Heart left ventricle (tissue), 16 donors: Measurements from ENCODE around the gene AKNA. TPM values are rescaled to one million over a fixed set of nuclear protein-coding genes. Genes with fewer than 3 reads are reported as not detected.
A peak's percentile ranks its signal among the peaks of the same experiment; 100 is the strongest.

Experiments used
- ATAC-seq, 4 donors: fragments of 200-7000 bp; cut with Tn5 transposase; one replicate each; pipeline ENCODE4 v1.9.1; 2020 to 2022; ENCODE audit warnings: moderate library complexity in 4 of 4, mild to moderate bottlenecking in 3 of 4, moderate number of reproducible peaks in 1 of 4
- DNase-seq, 5 donors: peaks; one replicate each; pipeline ENCODE4 v3.0.0-alpha.2; 2020
- H3K27ac ChIP-seq, 12 donors: fragments of 200-600 bp; sonication (generic) in 4 of 12; one replicate each; pipeline versions ENCODE4 v1.5.0 to v1.8.0; 2016 to 2022; ENCODE audit warnings: mild to moderate bottlenecking in 2 of 12
- H3K27me3 ChIP-seq, 9 donors: fragments of 200-600 bp; sonication (generic) in 2 of 9; one replicate each; pipeline versions ENCODE4 v1.5.1 to v1.8.0; 2016 to 2022; ENCODE audit warnings: mild to moderate bottlenecking in 3 of 9
- H3K36me3 ChIP-seq, 9 donors: fragments of 200-600 bp; sonication (generic) in 2 of 9; one replicate each; pipeline versions ENCODE4 v1.5.0 to v1.8.0; 2018 to 2022; ENCODE audit warnings: mild to moderate bottlenecking in 2 of 9
- H3K4me1 ChIP-seq, 12 donors: fragments of 200-600 bp; sonication (generic) in 4 of 12; one replicate each; pipeline versions ENCODE4 v1.5.0 to v1.8.0; 2016 to 2022; ENCODE audit warnings: mild to moderate bottlenecking in 3 of 12
- H3K4me3 ChIP-seq, 12 donors: fragments of 200-600 bp; sonication (generic) in 4 of 12; one replicate each; pipeline versions ENCODE4 v1.5.0 to v1.8.0; 2017 to 2022; ENCODE audit warnings: mild to moderate bottlenecking in 9 of 12, moderate library complexity in 4 of 12
- H3K9me3 ChIP-seq, 12 donors: fragments of 200-600 bp; sonication (generic) in 4 of 12; one replicate each; pipeline versions ENCODE4 v1.5.0 to v1.8.0; 2016 to 2022; ENCODE audit warnings: mild to moderate bottlenecking in 1 of 12
- POLR2A ChIP-seq, 2 donors: fragments of 450-650 bp; IDR thresholded peaks; one replicate each; pipeline ENCODE4 v1.6.1; 2017; ENCODE audit warnings: antibody characterized with exemption in 2 of 2, mild to moderate bottlenecking in 2 of 2, moderate library complexity in 2 of 2
- WGBS, 4 donors: extraction: QIAGEN DNeasy Blood & Tissue Kit in 2 of 4; methylation state at CpG; one replicate each; pipeline versions ENCODE4 v1.1.5 to v1.1.7; 2013 to 2018; 5-methylcytosine and 5-hydroxymethylcytosine counted together
- intact Hi-C, 10 donors: fragments of 100-400 bp; cut with DNase I; formaldehyde crosslinking; loops; one replicate each; pipeline versions ENCODE4 v1.11.1 to v1.14.2; 2022
- polyA plus RNA-seq, 2 donors: library from polyadenylated mRNA; stranded (reverse); fragments of 200-250 nt; gene quantifications; one replicate each; pipeline ENCODE4 v1.2.3, GENCODE V29; 2013
- total RNA-seq, 9 donors: library from RNA; depleted of rRNA in 2 of 9; stranded (reverse); fragments of >200 nt in 2 of 9; fragmentation: NEBNext Ultra II Directional in 3 of 9; extraction: Animal tissue kit (Norgen Biotek cat#: 25700) in 3 of 9; gene quantifications; one replicate each; pipeline versions ENCODE4 v1.1.0 to v1.2.4, GENCODE V29; 2016 to 2023
- TF ChIP-seq, protein P1 (sequence below), 12 donors: fragments of 200-600 bp; sonication (generic) in 4 of 12; IDR thresholded peaks; one replicate each; pipeline versions ENCODE4 v1.5.0 to v1.8.0; 2018 to 2022; ENCODE audit warnings: antibody characterized with exemption in 12 of 12, mild to moderate bottlenecking in 5 of 12
- donor health status: ischemic (EF 13 %, LVEDD 7.1; RV severe dilation, severe dysfunction).
- donor health status: healthy with polysubstance abuse.
- donor health status: DM: no; HTN: yes; CAD: no.
- donor health status: DM: no; HTN: no; CAD: no.
- donor health status: ischemic (EF 25% LVEDD 6.9; RV normal size, moderate dysfunction).
- donor health status: ischemic (EF 25% LVEDD 5.7; RV mildly dilated, moderate dysfunction).
- donor health status: healthy.
- donor health status: DM: yes; HTN: yes; CAD: no.
- donor health status: ischemic (EF 35%, LVEDD 5.7; RV mildly dilated, moderate dysfunction).
- donor health status: nonischemic (EF 11% LVEDD 7.7; RV severe dilation, severe dysfunction).
- donor health status: DM: yes; HTN: yes; CAD: no.
- donor health status: PGD.
- donor health status: ischemic (EF 29% LVEDD 5.4; RV normal size, mild dysfunction).
- donor health status: nonischemic (EF 23%, LVEDD 6.1; RV moderate dilation, normal function).

AKNA gene
- total and polyA plus RNA-seq, 11 donors, result 2.5 to 30.8 (median 4.4) TPM

DNA sequence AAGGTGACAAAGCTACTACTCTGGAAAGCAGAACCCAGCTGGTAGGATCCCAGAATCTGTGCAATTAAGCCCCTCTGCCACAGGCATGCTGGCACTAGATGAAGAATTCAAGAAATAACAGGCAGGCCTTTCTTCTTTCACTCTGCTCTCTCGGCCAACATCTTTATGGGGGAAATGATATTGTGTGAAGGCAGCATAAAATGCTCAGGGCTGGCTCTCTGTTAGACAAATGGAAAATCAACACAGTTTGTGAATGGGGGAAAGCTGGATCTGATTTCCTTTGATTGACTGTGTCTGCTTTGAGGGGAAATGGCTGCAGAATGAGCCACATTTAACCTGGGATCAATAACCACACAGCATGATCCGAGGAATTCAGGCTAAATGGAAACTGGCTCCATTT, 29.1 kb upstream of the AKNA start:
- no peak for DNase-seq
- no peak overlapping the region for H3K27ac ChIP-seq
- H3K4me3 ChIP-seq, result no peak overlapping the region
- TF ChIP-seq POLR2A (IDR thresholded peaks at IDR 0.05), result no peak
- TF ChIP-seq, protein P1, sequence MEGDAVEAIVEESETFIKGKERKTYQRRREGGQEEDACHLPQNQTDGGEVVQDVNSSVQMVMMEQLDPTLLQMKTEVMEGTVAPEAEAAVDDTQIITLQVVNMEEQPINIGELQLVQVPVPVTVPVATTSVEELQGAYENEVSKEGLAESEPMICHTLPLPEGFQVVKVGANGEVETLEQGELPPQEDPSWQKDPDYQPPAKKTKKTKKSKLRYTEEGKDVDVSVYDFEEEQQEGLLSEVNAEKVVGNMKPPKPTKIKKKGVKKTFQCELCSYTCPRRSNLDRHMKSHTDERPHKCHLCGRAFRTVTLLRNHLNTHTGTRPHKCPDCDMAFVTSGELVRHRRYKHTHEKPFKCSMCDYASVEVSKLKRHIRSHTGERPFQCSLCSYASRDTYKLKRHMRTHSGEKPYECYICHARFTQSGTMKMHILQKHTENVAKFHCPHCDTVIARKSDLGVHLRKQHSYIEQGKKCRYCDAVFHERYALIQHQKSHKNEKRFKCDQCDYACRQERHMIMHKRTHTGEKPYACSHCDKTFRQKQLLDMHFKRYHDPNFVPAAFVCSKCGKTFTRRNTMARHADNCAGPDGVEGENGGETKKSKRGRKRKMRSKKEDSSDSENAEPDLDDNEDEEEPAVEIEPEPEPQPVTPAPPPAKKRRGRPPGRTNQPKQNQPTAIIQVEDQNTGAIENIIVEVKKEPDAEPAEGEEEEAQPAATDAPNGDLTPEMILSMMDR (IDR thresholded peaks at IDR 0.05), result no peak
- WGBS, 4 donors, result 86 to 92% (median 88%) methylated on average over 2 of the region's 2 CpGs
- no peaks in the 10 kb centered on the region for H3K27me3 ChIP-seq
- H3K4me1 ChIP-seq, result peaks cover 0 to 12% (median 0%) of the 10 kb centered on the region in 12 donors
- intact Hi-C loops, result loop anchor here in 1 of 10 donors (10.0 kb wide), 1 partner anchor 498 kb away; no protein-coding TSS in a partner anchor
- no peaks in the 10 kb centered on the region for H3K36me3 ChIP-seq
- ATAC-seq, result no peak
- H3K9me3 ChIP-seq, result no peaks in the 10 kb centered on the region

DNA sequence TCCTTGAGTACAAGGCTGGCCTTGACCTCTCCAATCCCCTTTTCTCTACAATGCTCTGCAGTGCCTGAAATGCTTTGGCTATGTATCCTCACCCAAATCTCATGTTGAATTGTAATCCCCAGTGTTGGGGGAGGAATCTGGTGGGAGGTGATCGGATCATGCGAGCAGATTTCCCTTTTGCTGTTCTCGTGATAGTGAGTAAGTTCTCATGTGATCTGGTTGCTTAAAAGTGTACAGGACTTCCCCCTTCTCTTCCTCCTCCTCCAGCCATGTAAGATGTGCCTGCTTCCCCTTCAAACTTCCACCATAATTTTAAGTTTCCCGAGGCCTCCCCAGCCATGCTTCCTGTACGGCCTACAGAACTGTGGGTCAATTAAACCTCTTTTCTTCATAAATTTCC, 28.5 kb upstream of the AKNA start:
- Histone ChIP-seq H3K9me3 (no peaks in the 10 kb centered on the region), H3K4me1 (peaks cover 0 to 12% (median 0%) of the 10 kb centered on the region in 12 donors), H3K36me3 (no peaks in the 10 kb centered on the region), H3K27me3 (no peaks in the 10 kb centered on the region), H3K27ac (peak overlapping the region in 1 of 12 donors; percentile 32), H3K4me3 (no peak overlapping the region)
- no peak for TF ChIP-seq POLR2A (IDR thresholded peaks at IDR 0.05)
- TF ChIP-seq, protein P1 (IDR thresholded peaks at IDR 0.05), result no peak
- WGBS, 4 donors, result 66 to 86% (median 73%) methylated on average over 5 of the region's 5 CpGs
- ATAC-seq (no peak), DNase-seq (no peak)
- intact Hi-C loops, result loop anchor here in 1 of 10 donors (10.0 kb wide), 1 partner anchor 499 kb away; no protein-coding TSS in a partner anchor

DNA sequence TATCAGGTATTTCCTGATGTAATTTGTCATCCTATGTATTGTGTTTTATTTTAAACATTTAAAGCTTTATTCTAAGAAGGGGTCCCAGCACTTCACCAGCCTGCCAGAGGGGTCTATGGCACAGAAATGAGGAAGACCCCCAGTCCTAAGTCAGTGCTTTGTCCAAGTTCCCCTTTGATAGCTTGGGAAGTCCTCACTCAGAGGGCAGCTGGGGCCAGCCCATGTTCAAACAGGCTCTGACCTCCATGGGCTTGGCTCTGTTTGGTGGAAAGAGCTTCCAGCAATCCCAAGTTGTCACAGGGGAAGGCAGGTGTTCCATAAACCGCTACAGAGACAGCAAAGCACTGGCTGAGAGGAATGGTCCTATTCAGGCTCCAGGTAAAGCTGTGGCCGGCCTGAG, 26.6 kb upstream of the AKNA start:
- WGBS, 4 donors, result 56 to 100% (median 67%) methylated on average over 2 of the region's 2 CpGs

DNA sequence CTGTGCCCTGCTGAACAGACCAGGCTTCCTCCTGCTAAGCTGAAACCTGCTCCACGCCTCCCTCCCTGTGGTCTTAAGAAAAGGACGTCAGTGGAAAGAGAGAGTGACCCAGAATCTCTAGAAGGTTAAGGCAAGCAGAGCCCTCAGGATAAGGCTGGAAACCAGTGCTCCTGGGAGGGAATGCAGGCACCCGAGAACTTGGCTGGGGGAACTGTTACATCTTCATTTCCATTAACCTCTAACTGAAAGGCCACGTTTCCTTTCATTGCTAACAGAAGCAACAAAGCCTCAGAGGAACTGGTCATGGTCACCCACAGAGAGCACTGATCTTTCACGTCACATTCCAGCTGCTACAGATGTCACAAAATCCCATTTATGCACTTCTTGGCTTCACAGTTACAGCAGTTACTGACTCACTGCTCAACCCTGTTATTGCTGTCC, 26.1 kb upstream of the AKNA start:
- ATAC-seq (peak in 1 of 4 donors; percentile 43), DNase-seq (no peak)
- peaks cover 0 to 12% (median 0%) of the 10 kb centered on the region in 12 donors for H3K4me1 ChIP-seq
- H3K27ac ChIP-seq, result peak overlapping the region in 2 of 12 donors; percentile 33 to 51
- H3K4me3 ChIP-seq, result no peak overlapping the region
- no peaks in the 10 kb centered on the region for H3K36me3 ChIP-seq
- 59 to 69% (median 61%) methylated on average over 5 of the region's 5 CpGs for WGBS, 4 donors
- intact Hi-C loops, result loop anchor here in 2 of 10 donors (5.0 to 10.0 kb wide), 2 partner anchors 501 to 598 kb away; no protein-coding TSS in a partner anchor
- H3K9me3 ChIP-seq, result no peaks in the 10 kb centered on the region
- TF ChIP-seq, protein P1 (IDR thresholded peaks at IDR 0.05), result no peak
- no peak for TF ChIP-seq POLR2A (IDR thresholded peaks at IDR 0.05)
- no peaks in the 10 kb centered on the region for H3K27me3 ChIP-seq

More for the DNA sequence above, 26.6 kb upstream of the AKNA start:
- no peak for ATAC-seq
- DNase-seq, result no peak
- H3K27ac ChIP-seq, result peak overlapping the region in 1 of 12 donors; percentile 51
- H3K9me3 ChIP-seq, result no peaks in the 10 kb centered on the region
- no peaks in the 10 kb centered on the region for H3K27me3 ChIP-seq
- no peak for TF ChIP-seq POLR2A (IDR thresholded peaks at IDR 0.05)
- TF ChIP-seq, protein P1 (IDR thresholded peaks at IDR 0.05), result no peak
- intact Hi-C loops, result loop anchor here in 2 of 10 donors (5.0 to 10.0 kb wide), 2 partner anchors 500 to 598 kb away; no protein-coding TSS in a partner anchor
- H3K4me3 ChIP-seq, result no peak overlapping the region
- peaks cover 0 to 12% (median 0%) of the 10 kb centered on the region in 12 donors for H3K4me1 ChIP-seq
- H3K36me3 ChIP-seq, result no peaks in the 10 kb centered on the region
